Activated gamma-delta T cell (primary cell): Measurements from ENCODE around the gene VPS35.

ENCODE experiments used
- DNase-seq: peaks from one replicate; lab custom pipeline; 2025; lab: John Stamatoyannopoulos, UW

The VPS35 gene

DNA sequence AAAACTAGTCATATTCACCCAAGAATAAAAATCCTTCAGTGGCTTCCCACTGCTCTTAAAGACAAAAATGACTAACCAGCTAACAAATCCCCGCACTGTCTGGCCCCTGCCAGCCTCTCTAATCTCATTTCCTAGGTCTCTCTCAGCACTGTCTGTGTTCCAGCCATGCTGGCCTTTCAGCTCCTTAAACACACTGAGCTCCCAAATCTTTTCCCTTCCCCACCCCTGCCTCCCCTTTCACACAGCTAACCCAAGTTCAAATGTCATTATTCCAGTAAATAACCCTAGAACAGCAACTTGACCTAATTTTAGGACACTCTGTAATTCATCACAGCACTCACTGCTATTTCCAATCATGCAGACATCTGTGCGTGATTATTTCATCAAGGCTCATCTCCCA is 75.6 kb downstream of the VPS35 start:
- no peak for DNase-seq

DNA sequence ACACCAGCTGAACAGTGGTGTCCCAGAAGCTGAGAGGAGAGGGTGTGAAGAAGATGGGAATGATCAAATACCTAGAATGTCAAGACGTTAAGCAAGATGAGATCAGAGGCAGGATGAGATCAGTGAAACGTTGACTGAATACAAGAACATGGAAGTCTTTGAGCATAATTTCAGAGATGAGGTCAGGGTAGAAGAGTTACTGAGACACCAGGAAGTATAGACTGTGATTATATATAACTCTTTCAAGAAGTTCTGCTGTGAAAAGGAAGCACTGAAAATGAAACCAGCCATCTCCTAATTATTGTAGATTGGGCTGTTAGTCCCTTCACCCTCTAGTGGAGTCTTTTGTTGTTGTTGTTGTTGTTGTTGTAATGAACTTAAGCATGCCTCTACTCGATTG is 76.9 kb downstream of the VPS35 start:
- no peak for DNase-seq

DNA sequence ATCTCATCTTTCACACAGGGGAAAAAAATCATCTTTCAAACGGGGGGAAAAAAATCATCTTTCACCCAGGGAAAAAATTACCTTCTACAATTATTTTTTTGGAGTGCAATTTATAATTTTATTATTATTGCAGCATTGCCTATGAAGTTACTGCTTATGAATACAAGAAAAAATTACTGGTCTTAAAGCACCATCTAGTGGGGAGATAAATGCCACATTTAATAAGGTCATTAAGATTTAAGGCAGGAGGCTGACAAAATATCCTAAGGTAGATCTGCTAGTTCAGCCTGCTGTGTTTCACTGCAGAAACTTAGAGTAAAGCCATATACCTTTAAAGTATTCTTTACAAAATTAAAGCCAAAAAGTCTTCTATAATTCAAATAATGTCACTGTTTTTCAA is 81.4 kb downstream of the VPS35 start:
- DNase-seq, result no peak

DNA sequence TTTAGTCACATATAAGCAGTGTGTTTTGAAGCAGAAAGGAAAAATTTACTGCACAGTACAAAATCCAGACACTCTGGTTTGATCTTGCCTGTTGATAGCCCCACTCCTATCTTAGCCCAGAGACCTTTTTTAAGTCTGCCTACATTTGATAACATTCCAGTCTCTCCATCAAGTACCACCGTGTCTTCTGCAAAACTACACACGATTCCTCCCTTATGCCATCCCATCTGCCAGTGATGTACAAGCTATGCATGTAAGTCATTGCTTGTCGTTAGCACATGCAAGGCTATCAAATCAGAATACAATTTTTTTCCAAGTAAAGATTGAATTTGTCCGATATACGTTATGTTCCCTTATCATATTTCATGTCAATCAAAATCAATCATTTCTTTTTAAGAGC is 82.7 kb downstream of the VPS35 start:
- no peak for DNase-seq
